AML-193 (cell line): ENCODE results near the gene STAT4.

Experiments used
- DNase-seq, 2 experiments: peaks; one replicate each; lab custom pipeline; 2025; lab: John Stamatoyannopoulos, UW

STAT4 gene

GRCh38 chr2:191150600-191151330 lies at the start of gene STAT4:
Gene STAT4, minus strand, starts transcription at chr2:191150994. Its CDS starts 2,791 bp downstream, at chr2:191148203.
- DNase-seq, result peak; percentile 23 to 30

GRCh38 chr2:191199929-191200512 lies 49.2 kb upstream of the STAT4 start:
- no peak for DNase-seq

- no peak for DNase-seq
Measured at GRCh38 chr2:191198271-191198670, 47.5 kb upstream of the STAT4 start.

GRCh38 chr2:191197096-191197495 lies 46.3 kb upstream of the STAT4 start:
- peak in 1 of 2 experiments; percentile 9 for DNase-seq

- DNase-seq, result no peak
Measured at GRCh38 chr2:191195021-191195420, 44.2 kb upstream of the STAT4 start.

GRCh38 chr2:191190861-191191552 lies 40.2 kb upstream of the STAT4 start:
- DNase-seq, result no peak

- no peak for DNase-seq
Measured at GRCh38 chr2:191190435-191190834, 39.6 kb upstream of the STAT4 start.

- no peak for DNase-seq
Measured at GRCh38 chr2:191189112-191189635, 38.4 kb upstream of the STAT4 start.

- no peak for DNase-seq
Measured at GRCh38 chr2:191188550-191189093, 37.8 kb upstream of the STAT4 start.

- DNase-seq, result no peak
Measured at GRCh38 chr2:191187105-191187829, 36.5 kb upstream of the STAT4 start.

GRCh38 chr2:191184457-191184856 lies 33.7 kb upstream of the STAT4 start:
- DNase-seq, result no peak

GRCh38 chr2:191183516-191183915 lies 32.7 kb upstream of the STAT4 start:
- no peak for DNase-seq

GRCh38 chr2:191183081-191183480 lies 32.3 kb upstream of the STAT4 start:
- no peak for DNase-seq

- DNase-seq, result no peak
Measured at GRCh38 chr2:191180713-191181112, 29.9 kb upstream of the STAT4 start.

GRCh38 chr2:191180276-191180675 lies 29.5 kb upstream of the STAT4 start:
- DNase-seq, result no peak

- peak; percentile 24 to 34 for DNase-seq
Measured at GRCh38 chr2:191178806-191179514, 28.2 kb upstream of the STAT4 start.

- DNase-seq, result no peak
Measured at GRCh38 chr2:191177751-191178736, 27.2 kb upstream of the STAT4 start.

GRCh38 chr2:191176801-191177438 lies 26.1 kb upstream of the STAT4 start:
- DNase-seq, result no peak

- no peak for DNase-seq
Measured at GRCh38 chr2:191176305-191176704, 25.5 kb upstream of the STAT4 start.
